Left lung (tissue), 10 donors: ENCODE results near the gene OLFML2A. TPM values are rescaled to one million over a fixed set of nuclear protein-coding genes. Genes with fewer than 3 reads are reported as not detected.

Experiments
- ATAC-seq: fragments of 200-7000 bp; cut with Tn5 transposase; one replicate; pipeline ENCODE4 v1.9.1; 2020; ENCODE audit warnings: moderate library complexity
- DNase-seq, 4 donors: peaks; one replicate each; pipeline ENCODE4 v3.0.0-alpha.2; 2013 to 2020
- H3K27ac ChIP-seq, 2 donors: fragments of 200-600 bp; sonication (generic) in 1 of 2; one replicate each; pipeline versions ENCODE4 v1.5.0 to v1.8.0; 2020 to 2021
- H3K27me3 ChIP-seq, 2 donors: fragments of 200-600 bp; sonication (generic) in 1 of 2; one replicate each; pipeline versions ENCODE4 v1.5.0 to v1.8.0; 2020 to 2021
- H3K36me3 ChIP-seq, 2 donors: fragments of 200-600 bp; sonication (generic) in 1 of 2; one replicate each; pipeline versions ENCODE4 v1.5.0 to v1.8.0; 2020 to 2021
- H3K4me1 ChIP-seq, 2 donors: fragments of 200-600 bp; one replicate each; pipeline ENCODE4 v1.8.0; 2021
- H3K4me3 ChIP-seq, 2 donors: fragments of 200-600 bp; sonication (generic) in 1 of 2; one replicate each; pipeline versions ENCODE4 v1.5.0 to v1.8.0; 2020 to 2021; ENCODE audit warnings: mild to moderate bottlenecking in 1 of 2
- H3K9me3 ChIP-seq, 2 donors: fragments of 200-600 bp; sonication (generic) in 1 of 2; one replicate each; pipeline versions ENCODE4 v1.5.0 to v1.8.0; 2020 to 2021
- CTCF ChIP-seq, 2 donors: fragments of 200-600 bp; sonication (generic) in 1 of 2; IDR thresholded peaks; one replicate each; pipeline versions ENCODE4 v1.5.0 to v1.8.0; 2021; ENCODE audit warnings: antibody characterized with exemption in 2 of 2
- intact Hi-C, 2 donors: fragments of 100-400 bp; cut with DNase I; formaldehyde crosslinking; loops; one replicate each; pipeline versions ENCODE4 v1.11.2 to v1.14.2; 2022
- polyA plus RNA-seq, 6 donors: library from polyadenylated mRNA; unstranded; fragments of 120-200 nt; gene quantifications; one replicate each; pipeline ENCODE4 v1.2.1, GENCODE V29; 2013; ENCODE audit not compliant: insufficient read length in 6 of 6
- total RNA-seq, 2 donors: library from RNA; stranded (reverse); fragmentation: NEBNext Ultra II Directional; extraction: Animal tissue kit (Norgen Biotek cat#: 25700); gene quantifications; one replicate each; pipeline ENCODE4 v1.2.1, GENCODE V29; 2021
- donor health status: DM: no; HTN: yes; CAD: no.
- donor health status: DM: no; HTN: no; CAD: no.

The OLFML2A gene
- total and polyA plus RNA-seq, 8 donors: 10.5 to 67.4 (median 41.3) TPM

DNA sequence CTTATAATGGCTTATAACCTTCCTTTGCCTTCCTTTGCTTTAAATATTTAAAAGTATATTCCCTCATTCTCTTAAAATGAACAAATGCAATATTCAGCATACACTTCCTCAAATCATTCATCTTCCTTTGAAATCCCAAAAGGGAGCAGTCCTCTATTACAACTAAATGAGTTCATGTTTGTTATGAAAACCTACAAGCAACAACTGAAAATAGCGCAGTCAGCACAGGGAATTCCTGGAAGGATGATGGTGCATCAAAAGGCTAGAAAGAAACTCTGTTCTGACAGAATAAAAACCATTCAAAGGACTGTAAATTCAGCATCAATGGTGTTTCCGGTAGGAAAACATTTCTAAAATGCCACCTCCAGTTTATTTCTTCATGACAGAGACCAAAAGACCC, 9.1 kb upstream of the OLFML2A start:
- Histone ChIP-seq H3K9me3 (no peaks in the 10 kb centered on the region), H3K4me1 (peaks cover 0 to 50% of the 10 kb centered on the region in 2 donors), H3K36me3 (no peaks in the 10 kb centered on the region), H3K27me3 (peaks cover 29 to 74% of the 10 kb centered on the region in 2 donors), H3K4me3 (no peak overlapping the region), H3K27ac (no peak overlapping the region)
- DNase-seq: no peak
- TF ChIP-seq CTCF (IDR thresholded peaks at IDR 0.05): no peak
- no peak for ATAC-seq
- intact Hi-C loops: no loop called here

DNA sequence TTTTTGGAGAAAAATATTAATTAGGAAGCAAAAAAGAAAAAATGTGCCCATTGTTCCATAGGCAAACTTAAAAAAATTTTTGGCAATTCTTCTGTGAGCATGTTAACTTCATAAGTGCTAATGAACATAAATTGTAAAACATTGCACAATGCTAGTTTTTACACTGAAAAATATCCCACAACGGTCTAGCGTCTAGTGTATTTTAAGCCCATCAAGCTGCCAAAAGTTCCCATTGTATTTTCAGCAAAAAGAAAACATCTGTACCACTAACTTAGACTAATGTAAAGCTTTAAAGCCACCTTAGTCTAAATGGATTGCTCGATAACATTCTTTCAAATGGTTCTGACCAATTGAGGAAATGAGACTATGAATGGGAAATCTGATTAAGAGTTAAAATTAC, 8.6 kb upstream of the OLFML2A start:
- intact Hi-C loops: no loop called here
- Histone ChIP-seq H3K4me3 (no peak overlapping the region), H3K4me1 (peaks cover 0 to 50% of the 10 kb centered on the region in 2 donors), H3K27me3 (peaks cover 26 to 69% of the 10 kb centered on the region in 2 donors), H3K9me3 (no peaks in the 10 kb centered on the region), H3K36me3 (no peaks in the 10 kb centered on the region), H3K27ac (no peak overlapping the region)
- ATAC-seq: no peak
- TF ChIP-seq CTCF (IDR thresholded peaks at IDR 0.05): no peak
- DNase-seq: no peak

DNA sequence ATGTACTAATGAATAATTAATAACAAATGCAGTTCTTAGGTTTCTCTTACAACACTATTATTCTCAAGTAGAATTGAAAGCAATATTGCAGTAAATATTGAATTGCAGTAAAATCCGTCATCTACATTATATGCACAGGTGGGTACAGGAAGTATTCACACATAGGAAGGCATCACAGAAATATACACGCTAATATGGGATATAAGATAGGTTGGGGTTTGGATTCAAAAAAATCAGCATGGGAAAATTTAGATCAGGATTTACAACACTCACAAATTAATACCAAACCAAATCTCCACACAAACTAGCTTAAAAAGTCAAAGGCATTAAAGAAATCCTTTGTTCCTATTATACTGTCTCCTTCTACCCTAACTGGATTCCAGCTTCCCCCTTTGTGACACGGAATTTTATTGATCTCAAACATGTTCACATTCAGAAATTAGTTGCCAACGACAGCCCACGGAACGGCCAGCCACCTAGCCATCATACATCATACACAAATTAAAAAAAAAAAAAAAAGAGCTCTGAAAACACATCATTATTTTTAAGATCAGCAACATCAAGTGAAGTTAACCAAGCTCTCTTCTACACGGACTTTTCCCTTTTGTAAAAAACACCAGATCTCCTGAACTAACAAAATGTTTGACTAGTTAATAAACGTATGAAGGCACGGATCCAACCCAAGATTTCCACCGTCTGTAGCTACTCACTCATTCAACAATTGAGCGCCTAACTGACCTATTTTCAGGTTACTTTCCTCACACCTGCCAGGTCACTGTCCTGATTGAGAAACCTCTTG, 8.0 kb upstream of the OLFML2A start:
- intact Hi-C loops: no loop called here
- no peaks in the 10 kb centered on the region for H3K9me3 ChIP-seq
- H3K36me3 ChIP-seq: no peaks in the 10 kb centered on the region
- DNase-seq: no peak
- no peak for TF ChIP-seq CTCF (IDR thresholded peaks at IDR 0.05)
- H3K4me3 ChIP-seq: peak overlapping the region in 1 of 2 donors; percentile 71
- peaks cover 0 to 50% of the 10 kb centered on the region in 2 donors for H3K4me1 ChIP-seq
- no peak for ATAC-seq
- H3K27ac ChIP-seq: peak overlapping the region; percentile 4 to 42
- peaks cover 26 to 63% of the 10 kb centered on the region in 2 donors for H3K27me3 ChIP-seq

DNA sequence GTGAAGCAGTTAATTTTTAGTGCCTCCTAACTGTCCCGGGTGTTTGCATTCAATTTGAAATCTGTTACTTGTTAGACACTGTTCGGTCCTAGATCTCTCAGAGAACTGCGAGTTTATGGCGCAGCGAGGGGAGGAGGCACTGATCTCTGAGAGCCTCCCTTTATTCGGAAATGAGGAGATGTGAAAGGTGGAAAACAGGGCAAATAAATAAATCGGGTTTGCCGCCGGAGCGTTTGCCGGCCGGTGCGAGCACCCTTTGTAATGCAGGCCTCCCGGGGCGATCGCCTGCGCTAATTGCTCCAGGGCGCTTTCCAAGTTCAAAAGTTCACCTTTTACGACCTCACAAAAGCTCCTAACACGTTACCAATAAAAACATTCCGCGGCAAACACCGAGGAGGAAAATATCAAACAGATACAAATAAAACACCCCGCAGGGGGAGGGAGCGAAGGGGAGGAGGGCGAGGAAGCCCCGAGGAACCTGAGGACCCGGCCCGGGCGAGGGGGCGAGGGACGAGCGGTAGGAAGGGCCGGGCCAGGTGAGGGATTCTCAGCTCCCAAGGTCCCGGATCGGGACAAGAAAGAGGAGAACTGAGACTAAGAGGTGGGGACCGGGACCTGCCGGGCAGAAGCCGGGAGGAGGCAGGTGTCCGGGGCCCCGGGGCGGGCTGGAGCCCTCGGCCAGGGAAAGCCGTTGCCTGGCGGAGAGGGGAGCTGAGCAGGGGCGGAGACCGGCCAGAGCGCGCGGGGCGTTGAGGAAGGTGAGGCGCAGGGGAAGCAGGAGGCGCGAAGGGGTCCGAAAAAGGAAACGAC, 7.2 kb upstream of the OLFML2A start:
- DNase-seq: peak in 2 of 4 donors; percentile 54 to 92
- intact Hi-C loops: no loop called here
- ATAC-seq: peak; percentile 6
- peak overlapping the region; percentile 42 to 57 for H3K27ac ChIP-seq
- TF ChIP-seq CTCF (IDR thresholded peaks at IDR 0.05): no peak
- peaks cover 26 to 59% of the 10 kb centered on the region in 2 donors for H3K27me3 ChIP-seq
- H3K4me1 ChIP-seq: peaks cover 0 to 57% of the 10 kb centered on the region in 2 donors
- no peaks in the 10 kb centered on the region for H3K9me3 ChIP-seq
- no peaks in the 10 kb centered on the region for H3K36me3 ChIP-seq
- peak overlapping the region; percentile 71 to 78 for H3K4me3 ChIP-seq
